Activated T-cell treated with anti-CD3 and anti-CD28 coated beads, Interleukin-2, amount 50 U/mL, for 24 hours (primary cell): ENCODE results near the gene ARHGAP23.
"Not testable (repeated sequence)": the region's sequence is repeated elsewhere in the genome, so short reads cannot be mapped to it uniquely, and the experiment has no call there.

Experiments used
- DNase-seq: peaks from one replicate; pipeline ENCODE4 v3.0.0-alpha.2; 2020
- H3K27ac Mint-ChIP-seq: 2 replicates; pipeline ENCODE4 v1.8.0; 2020; ENCODE audit warnings: mild to moderate bottlenecking, mixed read lengths
- H3K27me3 Mint-ChIP-seq: 2 replicates; pipeline ENCODE4 v1.8.0; 2020; ENCODE audit warnings: mixed read lengths
- H3K36me3 Mint-ChIP-seq: 2 replicates; pipeline ENCODE4 v1.8.0; 2020; ENCODE audit warnings: low read depth, mixed read lengths
- H3K4me1 Mint-ChIP-seq: 2 replicates; pipeline ENCODE4 v1.8.0; 2020; ENCODE audit warnings: low read depth, mixed read lengths
- H3K4me3 Mint-ChIP-seq: 2 replicates; pipeline ENCODE4 v1.8.0; 2020; ENCODE audit warnings: mild to moderate bottlenecking, moderate library complexity, mixed read lengths
- H3K9me3 Mint-ChIP-seq: 2 replicates; pipeline ENCODE4 v1.8.0; 2020; ENCODE audit warnings: mixed read lengths

Gene ARHGAP23

DNA sequence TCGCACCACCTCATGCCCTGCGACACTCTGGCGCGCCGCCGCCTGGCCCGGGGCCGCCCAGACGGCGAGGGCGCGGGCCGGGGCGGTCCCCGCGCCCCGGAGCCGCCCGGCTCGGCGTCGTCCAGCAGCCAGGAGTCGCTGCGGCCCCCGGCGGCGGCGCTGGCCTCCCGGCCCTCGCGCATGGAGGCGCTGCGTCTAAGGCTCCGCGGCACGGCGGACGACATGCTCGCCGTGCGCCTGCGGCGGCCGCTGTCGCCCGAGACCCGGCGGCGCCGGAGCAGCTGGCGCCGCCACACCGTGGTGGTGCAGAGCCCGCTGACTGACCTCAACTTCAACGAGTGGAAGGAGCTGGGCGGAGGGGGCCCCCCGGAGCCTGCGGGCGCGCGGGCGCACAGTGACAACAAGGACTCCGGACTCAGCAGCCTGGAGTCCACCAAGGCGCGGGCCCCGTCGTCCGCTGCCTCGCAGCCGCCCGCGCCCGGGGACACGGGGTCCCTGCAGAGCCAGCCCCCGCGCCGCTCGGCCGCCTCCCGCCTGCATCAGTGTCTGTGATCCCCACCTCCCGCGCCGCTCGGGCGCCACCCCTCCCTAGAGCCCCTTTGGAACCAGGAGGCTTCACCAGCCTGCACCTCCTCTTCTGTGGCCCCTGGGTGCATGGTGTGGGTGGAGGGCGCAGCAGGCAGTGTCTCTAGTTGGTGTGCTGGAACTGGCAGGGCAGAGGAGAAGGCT is 82.3 kb downstream of the ARHGAP23 start:
- Mint-ChIP-seq H3K9me3 (no peaks in the 10 kb centered on the region), H3K27ac (no peak overlapping the region), H3K27me3 (peaks cover 51% of the 10 kb centered on the region)

DNA sequence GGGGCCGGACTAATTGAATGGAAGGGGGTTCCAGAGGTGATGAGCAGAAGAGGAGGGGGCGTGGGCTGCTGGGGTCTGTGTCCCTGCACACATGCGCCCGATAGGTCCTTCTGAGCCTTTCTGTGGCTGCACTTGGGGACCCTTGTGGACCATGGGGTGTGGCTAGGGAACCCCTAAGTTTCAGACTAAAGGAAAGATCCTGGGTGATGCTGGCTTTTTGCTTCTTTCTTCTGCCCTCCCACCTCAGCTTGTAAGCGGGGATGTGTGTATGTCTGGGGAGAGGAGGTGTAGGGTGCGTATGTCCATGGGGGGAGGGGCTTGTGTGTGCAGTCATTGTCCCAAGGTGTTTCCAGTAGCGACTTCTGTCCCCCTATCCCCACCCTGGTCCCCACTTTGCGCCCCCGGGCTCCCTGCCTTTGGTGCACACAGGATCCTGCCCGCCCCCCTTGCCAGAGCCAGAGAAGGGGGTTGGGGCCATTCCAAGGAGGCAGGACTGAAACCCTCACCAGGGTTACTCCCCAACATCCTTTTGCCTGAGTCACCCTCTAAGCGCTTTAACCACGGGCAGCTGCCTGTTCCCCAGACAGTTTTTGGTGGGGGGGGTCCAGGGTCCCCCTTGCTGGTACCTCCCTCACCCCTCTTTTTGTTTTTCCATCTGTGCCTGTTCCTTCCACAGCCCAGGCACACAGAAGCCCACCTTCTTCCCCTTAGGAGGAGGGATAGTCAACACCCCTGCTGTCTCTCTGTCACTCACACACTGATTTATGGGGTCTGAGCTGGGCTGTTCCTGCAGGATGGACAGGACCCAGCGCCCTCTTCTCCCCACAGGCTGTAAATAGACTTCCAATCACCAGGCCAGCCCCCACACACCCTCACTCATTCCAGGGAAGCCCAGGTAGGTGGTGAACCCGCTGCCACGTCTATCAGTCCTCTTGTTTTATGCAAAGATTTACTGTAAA is 83.2 kb downstream of the ARHGAP23 start:
- H3K4me3 Mint-ChIP-seq: no peak overlapping the region
- peaks cover 9% of the 10 kb centered on the region for H3K4me1 Mint-ChIP-seq
- no peaks in the 10 kb centered on the region for H3K9me3 Mint-ChIP-seq
- no peak overlapping the region for H3K27ac Mint-ChIP-seq
- no peak for DNase-seq
- peaks cover 51% of the 10 kb centered on the region for H3K27me3 Mint-ChIP-seq
- no peaks in the 10 kb centered on the region for H3K36me3 Mint-ChIP-seq

More for the DNA sequence above, 82.3 kb downstream of the ARHGAP23 start:
- Mint-ChIP-seq H3K36me3 (no peaks in the 10 kb centered on the region), H3K4me3 (no peak overlapping the region), H3K4me1 (peaks cover 9% of the 10 kb centered on the region)
- no peak for DNase-seq

DNA sequence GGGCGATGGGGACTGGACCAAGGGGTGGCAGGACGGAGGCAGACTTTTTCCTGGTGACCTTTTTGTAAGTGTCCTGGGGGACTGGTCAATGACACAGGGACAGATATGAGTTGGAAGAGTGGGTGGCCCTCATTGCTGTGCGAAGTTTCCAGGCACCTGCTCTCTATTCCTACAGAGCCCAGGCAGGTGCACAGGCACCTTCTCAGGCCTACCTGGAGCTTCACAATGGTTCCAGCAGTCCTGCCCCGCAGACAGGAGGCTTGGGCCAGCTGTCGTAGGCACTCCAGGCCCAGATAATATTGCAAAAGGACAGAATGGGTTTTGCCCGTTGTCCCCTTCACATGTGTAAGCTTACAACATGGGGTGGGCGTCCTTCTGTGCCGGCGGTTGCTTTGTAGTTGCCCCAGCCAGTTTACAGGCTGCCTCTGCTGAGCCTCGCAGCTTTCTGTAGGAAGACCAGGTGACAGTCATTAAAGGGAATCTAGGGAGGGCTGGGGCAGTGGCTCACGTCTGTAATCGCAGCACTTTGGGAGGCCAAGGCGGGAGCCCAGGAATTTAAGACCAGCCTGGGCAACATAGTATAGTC is 84.3 kb downstream of the ARHGAP23 start:
- no peak overlapping the region for H3K27ac Mint-ChIP-seq
- H3K36me3 Mint-ChIP-seq: no peaks in the 10 kb centered on the region
- peaks cover 9% of the 10 kb centered on the region for H3K4me1 Mint-ChIP-seq
- no peaks in the 10 kb centered on the region for H3K9me3 Mint-ChIP-seq
- H3K4me3 Mint-ChIP-seq: no peak overlapping the region
- no peak for DNase-seq
- H3K27me3 Mint-ChIP-seq: peaks cover 45% of the 10 kb centered on the region

DNA sequence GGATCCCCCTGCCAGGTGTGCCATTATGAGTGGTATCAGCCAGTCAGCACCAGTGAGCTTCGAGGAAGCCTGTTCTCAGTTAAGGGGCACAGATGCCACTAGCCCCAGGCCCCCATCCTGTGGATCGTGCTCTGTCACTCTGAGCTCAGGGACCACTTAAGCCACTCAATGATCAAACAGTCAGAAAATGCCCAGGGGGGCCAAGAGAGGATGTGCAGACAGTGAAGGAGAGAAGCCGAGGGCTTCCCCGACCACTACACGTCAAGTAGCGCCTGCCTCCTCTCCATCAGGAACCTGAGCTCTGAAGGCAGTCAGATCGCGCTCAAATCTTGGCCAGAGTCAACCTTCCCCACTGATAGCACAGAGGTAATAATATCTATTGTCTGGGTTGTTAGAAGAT is 98.3 kb downstream of the ARHGAP23 start:
- not testable (repeated sequence) for H3K27ac Mint-ChIP-seq, H3K4me3 Mint-ChIP-seq, DNase-seq, H3K9me3 Mint-ChIP-seq, H3K36me3 Mint-ChIP-seq
- H3K4me1 Mint-ChIP-seq: peaks cover 15% of the 10 kb centered on the region
- peaks cover 39% of the 10 kb centered on the region for H3K27me3 Mint-ChIP-seq

DNA sequence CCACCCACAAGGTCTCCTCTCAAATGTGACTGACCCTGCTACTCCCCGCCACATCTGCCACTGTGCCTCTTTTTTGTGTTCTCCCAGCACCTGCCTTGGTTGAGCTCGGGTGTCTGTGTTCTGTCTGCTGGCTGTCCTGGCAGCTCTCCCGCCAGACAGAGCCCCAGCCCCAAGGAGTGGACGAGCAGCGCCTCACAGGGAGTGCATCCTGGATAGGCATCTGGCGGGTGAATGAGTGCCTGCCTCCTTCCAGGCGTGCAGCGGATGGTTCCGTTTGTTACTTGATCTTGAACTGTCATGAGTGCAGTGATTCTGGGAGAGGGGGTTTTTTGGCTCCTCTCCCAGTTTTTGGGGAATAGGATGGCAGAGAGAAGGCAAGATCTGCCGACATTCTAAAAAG is 99.9 kb downstream of the ARHGAP23 start:
- H3K36me3 Mint-ChIP-seq, H3K4me3 Mint-ChIP-seq, DNase-seq, H3K9me3 Mint-ChIP-seq, H3K27ac Mint-ChIP-seq: not testable (repeated sequence)
- Mint-ChIP-seq H3K27me3 (peaks cover 48% of the 10 kb centered on the region), H3K4me1 (peaks cover 15% of the 10 kb centered on the region)

DNA sequence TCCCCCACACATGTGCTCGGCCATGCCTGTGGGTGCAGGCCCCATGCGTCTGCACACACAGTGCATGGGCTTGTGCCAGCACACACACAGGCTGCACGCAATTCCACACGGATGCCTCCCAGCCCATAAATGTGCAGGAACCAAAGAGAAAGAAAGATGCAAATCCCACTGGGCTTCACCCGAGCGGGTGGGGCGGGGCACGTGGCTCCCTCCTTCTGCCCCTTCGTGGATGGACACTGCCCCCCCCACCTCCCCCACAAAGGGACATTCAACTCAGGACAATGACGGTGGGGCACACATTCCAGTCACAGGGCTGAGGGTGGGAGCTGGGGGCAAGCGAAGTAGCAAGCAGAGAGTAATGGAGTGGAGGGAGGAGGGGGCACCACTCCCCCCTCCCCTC is 102.6 kb downstream of the ARHGAP23 start:
- H3K4me3 Mint-ChIP-seq, DNase-seq, H3K27ac Mint-ChIP-seq, H3K36me3 Mint-ChIP-seq, H3K9me3 Mint-ChIP-seq: not testable (repeated sequence)
- Mint-ChIP-seq H3K27me3 (peaks cover 47% of the 10 kb centered on the region), H3K4me1 (peaks cover 13% of the 10 kb centered on the region)

DNA sequence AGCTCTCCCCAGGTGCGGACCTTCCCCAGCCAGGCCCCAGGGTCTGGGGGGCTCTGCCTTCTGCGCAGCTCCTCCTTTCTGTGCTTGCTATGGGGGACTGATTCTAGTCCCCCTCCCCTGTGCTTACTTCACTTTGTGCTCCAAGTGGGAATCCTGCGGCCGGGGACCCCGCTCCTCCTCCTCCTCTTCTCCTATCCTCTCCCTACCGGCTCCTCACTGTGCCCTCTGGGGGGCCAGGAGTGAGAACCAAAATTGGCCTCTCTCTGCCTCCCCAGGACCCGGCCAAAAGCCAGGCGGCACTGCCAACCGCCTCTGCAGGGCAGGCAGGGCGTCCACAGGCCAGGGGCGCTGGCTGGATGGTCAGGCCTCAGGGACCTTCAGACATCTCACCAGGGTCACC is 103.5 kb downstream of the ARHGAP23 start:
- Mint-ChIP-seq H3K27me3 (peaks cover 54% of the 10 kb centered on the region), H3K4me1 (peaks cover 13% of the 10 kb centered on the region)
- not testable (repeated sequence) for H3K27ac Mint-ChIP-seq, DNase-seq, H3K9me3 Mint-ChIP-seq, H3K36me3 Mint-ChIP-seq, H3K4me3 Mint-ChIP-seq

DNA sequence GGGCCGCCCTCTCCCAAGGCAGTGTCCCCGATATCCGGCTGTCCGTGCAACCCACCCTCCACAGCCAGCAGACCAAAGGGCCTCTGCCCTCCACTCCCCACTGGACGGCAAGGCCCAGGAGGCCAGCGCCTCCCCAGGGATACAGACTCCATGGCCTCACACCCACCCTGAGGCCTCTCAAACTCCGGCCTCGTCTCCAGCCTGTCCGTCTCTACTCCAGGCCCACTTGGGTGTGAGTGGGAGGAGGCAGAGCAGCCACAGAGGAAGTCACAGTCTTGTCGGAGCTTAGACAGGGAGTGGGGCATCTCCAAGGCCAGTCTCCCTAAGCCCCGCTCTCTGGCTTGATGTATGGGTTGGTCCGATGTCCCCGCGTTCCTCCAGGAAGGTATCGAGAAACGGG is 104.2 kb downstream of the ARHGAP23 start:
- H3K27me3 Mint-ChIP-seq: peaks cover 55% of the 10 kb centered on the region
- DNase-seq: no peak
- no peak overlapping the region for H3K4me3 Mint-ChIP-seq
- H3K4me1 Mint-ChIP-seq: peaks cover 10% of the 10 kb centered on the region
- no peak overlapping the region for H3K27ac Mint-ChIP-seq
- no peaks in the 10 kb centered on the region for H3K36me3 Mint-ChIP-seq
- no peaks in the 10 kb centered on the region for H3K9me3 Mint-ChIP-seq

DNA sequence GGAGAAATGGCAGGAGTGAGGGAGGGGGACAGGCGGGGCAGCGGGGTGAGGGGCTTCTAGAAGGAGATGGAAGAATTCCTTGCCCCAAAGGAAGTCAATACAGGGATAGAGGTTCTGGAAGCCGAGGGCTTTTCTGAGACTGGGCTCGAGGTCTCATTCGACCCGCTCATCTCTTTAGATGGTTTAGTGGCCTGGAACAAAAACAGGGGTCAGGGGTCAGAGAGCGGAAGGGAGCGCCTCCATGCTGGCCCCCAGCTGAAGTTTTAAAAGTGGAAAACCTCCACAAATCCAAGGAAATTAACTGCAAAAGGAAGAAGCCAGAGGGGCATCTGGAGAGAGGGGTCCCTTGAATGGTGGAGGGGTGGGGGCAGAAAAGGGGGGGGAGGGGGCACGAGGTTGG is 105.0 kb downstream of the ARHGAP23 start:
- Mint-ChIP-seq H3K4me1 (peaks cover 4% of the 10 kb centered on the region), H3K36me3 (no peaks in the 10 kb centered on the region), H3K9me3 (no peaks in the 10 kb centered on the region), H3K4me3 (no peak overlapping the region), H3K27me3 (peaks cover 48% of the 10 kb centered on the region), H3K27ac (no peak overlapping the region)
- no peak for DNase-seq

DNA sequence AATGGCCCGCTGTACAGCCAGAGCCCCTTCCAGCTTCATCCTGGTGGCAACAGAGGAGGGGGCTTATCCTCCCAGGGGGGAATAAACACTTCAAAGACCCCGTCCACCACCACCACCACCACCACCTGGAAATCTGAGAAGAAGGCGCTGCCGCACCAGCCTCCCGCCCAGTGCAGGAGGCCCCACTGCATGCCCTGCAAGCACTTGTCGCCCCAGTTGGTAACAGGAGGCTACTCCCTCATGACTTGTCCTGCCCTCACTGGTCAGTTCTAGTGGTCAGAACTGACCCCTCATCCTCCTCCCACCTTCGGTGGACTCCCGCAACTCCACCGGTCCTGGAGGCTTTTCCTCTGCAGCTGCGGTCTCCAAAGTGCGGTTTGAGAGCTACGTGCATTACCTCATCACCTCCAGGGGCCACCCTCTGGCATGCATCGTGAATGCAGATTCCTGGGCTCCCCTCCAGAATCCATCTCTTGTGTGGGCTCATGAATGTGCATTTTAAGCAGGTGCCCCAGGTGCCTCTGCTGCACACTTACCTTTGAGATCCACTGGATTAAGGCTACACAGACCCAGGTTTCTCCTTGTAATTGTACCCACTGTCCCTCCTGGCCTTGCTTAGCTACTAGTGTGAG is 105.7 kb downstream of the ARHGAP23 start:
- Mint-ChIP-seq H3K27ac (no peak overlapping the region), H3K9me3 (no peaks in the 10 kb centered on the region), H3K36me3 (no peaks in the 10 kb centered on the region), H3K4me1 (no peaks in the 10 kb centered on the region), H3K27me3 (peaks cover 48% of the 10 kb centered on the region), H3K4me3 (no peak overlapping the region)
- DNase-seq: no peak

DNA sequence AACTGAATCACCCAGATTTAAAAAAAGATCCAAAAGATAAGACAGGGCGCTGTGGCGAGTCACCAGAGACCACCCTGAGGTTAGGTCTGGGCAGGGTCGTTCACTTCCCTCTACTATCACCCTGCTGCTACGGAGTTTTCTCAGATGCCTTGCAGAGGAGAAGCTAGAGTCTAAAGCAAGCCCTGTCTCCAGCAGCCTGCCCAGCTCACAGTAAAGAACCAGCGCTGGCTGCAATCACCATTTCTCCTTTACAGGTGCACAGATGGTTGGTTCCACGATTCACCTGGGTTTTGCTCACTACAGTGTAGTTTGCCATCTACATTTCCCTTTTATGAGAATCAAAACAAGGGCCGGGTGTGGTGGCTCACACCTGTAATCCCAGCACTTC is 106.2 kb downstream of the ARHGAP23 start:
- Mint-ChIP-seq H3K9me3 (no peaks in the 10 kb centered on the region), H3K36me3 (no peaks in the 10 kb centered on the region), H3K4me1 (no peaks in the 10 kb centered on the region), H3K4me3 (no peak overlapping the region), H3K27ac (no peak overlapping the region), H3K27me3 (peaks cover 46% of the 10 kb centered on the region)
- DNase-seq: no peak

DNA sequence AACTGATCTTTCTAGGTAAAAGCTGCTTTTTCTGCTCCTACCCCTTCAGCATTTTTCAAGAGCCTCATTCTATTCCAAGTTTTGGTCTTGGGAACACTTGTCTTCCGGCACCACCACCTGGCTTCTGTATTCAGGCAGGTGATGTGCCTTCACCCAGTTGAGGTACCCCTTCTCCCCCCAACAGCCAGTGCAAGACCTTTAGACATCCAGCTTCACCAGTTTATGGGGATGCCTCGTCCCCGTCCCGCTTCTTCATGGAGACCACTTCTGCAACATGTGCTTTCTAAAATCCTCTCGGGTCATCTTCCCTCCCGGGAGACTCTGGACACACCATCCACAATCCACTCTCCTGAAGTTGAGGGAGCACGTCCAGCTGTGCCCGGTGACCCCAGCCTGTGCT is 107.6 kb downstream of the ARHGAP23 start:
- no peak overlapping the region for H3K4me3 Mint-ChIP-seq

DNA sequence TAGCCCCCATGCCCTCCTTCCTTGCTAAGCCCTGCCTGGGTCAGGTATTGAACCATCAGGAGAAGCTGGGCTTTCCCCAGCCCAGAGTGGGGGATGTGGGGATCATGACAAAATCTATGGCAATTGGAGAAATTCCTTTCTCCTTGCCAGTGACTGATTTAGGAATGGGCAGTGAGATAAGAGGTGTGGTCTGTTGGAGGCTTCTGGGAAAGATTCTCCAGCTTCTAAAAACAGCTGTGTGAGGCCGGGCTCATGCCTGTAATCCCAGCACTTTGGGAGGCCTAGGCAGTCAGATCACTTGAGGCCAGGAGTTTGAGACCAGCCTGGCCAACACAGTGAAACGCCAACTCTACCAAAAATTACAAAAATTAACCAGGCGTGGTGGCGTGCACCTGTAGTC is 108.4 kb downstream of the ARHGAP23 start:
- no peaks in the 10 kb centered on the region for H3K9me3 Mint-ChIP-seq
- no peak overlapping the region for H3K4me3 Mint-ChIP-seq
- no peaks in the 10 kb centered on the region for H3K36me3 Mint-ChIP-seq
- H3K4me1 Mint-ChIP-seq: no peaks in the 10 kb centered on the region
- DNase-seq: no peak
- no peak overlapping the region for H3K27ac Mint-ChIP-seq
- H3K27me3 Mint-ChIP-seq: peaks cover 40% of the 10 kb centered on the region

More for the DNA sequence above, 107.6 kb downstream of the ARHGAP23 start:
- H3K27me3 Mint-ChIP-seq: peaks cover 41% of the 10 kb centered on the region
- no peaks in the 10 kb centered on the region for H3K36me3 Mint-ChIP-seq
- DNase-seq: no peak
- H3K9me3 Mint-ChIP-seq: no peaks in the 10 kb centered on the region
- H3K4me1 Mint-ChIP-seq: no peaks in the 10 kb centered on the region
- H3K27ac Mint-ChIP-seq: no peak overlapping the region

DNA sequence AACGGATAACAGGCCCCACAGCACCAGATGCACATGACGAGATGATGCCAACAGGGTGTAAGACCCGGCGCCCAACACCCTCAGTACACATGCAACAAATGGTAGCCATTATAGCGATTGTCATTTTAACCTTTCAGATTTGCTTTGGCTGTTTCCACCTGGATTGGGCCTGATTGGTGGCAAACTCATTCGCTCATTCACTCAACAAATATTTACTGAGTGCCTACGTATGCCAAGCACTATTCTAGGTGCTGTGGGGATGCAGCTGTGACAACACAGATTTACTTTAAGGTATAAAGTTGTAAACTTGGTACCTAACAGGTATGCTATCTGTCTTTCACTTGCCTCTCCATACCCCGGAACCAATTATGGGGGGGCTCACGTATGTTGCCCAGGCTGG is 110.6 kb downstream of the ARHGAP23 start:
- no peak overlapping the region for H3K27ac Mint-ChIP-seq
- no peak overlapping the region for H3K4me3 Mint-ChIP-seq
- no peaks in the 10 kb centered on the region for H3K9me3 Mint-ChIP-seq
- H3K27me3 Mint-ChIP-seq: peaks cover 32% of the 10 kb centered on the region
- no peaks in the 10 kb centered on the region for H3K4me1 Mint-ChIP-seq
- no peaks in the 10 kb centered on the region for H3K36me3 Mint-ChIP-seq
- DNase-seq: no peak
